GM12878 (cell line): ENCODE measurements around the gene TOMT. TPM values are rescaled to one million over a fixed set of nuclear protein-coding genes. Genes with fewer than 3 reads are reported as not detected.

Experiments
- ATAC-seq: fragments of 200-7000 bp; cut with Tn5 transposase; 3 replicates; pipeline ENCODE4 v1.9.1; 2020; ENCODE audit warnings: mild to moderate bottlenecking, moderate library complexity
- BruUV-seq: library from RNA; stranded (reverse); fragments of 400-500 nt; replicated peaks from 2 replicates; lab custom pipeline; 2021; lab: Mats Ljungman, UMichigan
- CTCF ChIA-PET: fragments of 300-600 bp; sonication (Branson Sonifier 250); formaldehyde crosslinking; extraction: SDS; loops from one replicate; lab custom pipeline; 2021; ENCODE audit warnings: inconsistent platforms; lab: Yijun Ruan, JAX
- POLR2A ChIA-PET: fragments of 350-600 bp; formaldehyde crosslinking; extraction: SDS; loops from one replicate; lab custom pipeline; 2021; ENCODE audit warnings: inconsistent platforms; lab: Charles Lee
- RAD21 ChIA-PET: fragments of 300-600 bp; sonication (Branson Sonifier 250); formaldehyde crosslinking; loops from one replicate; lab custom pipeline; 2023; ENCODE audit warnings: antibody characterized with exemption; ENCODE audit not compliant: unreplicated experiment; lab: Charles Lee
- SMC1A ChIA-PET: fragments of 300-600 bp; sonication (Branson Sonifier 250); formaldehyde crosslinking; loops from one replicate; lab custom pipeline; 2023; ENCODE audit not compliant: unreplicated experiment, uncharacterized antibody; lab: Charles Lee
- DNase-seq: peaks from one replicate; pipeline ENCODE4 v3.0.0-alpha.2; 2011; ENCODE audit warnings: low read depth, low spot score
- FAIRE-seq: peaks from 3 replicates; lab custom pipeline; 2011; peaks lifted over from hg19 to GRCh38; lab: Jason Lieb, UNC
- H2AFZ ChIP-seq: 2 replicates; pipeline ENCODE4 v1.6.0; 2011; ENCODE audit warnings: low read depth, low read length, control low read depth; ENCODE audit not compliant: control insufficient read depth
- H3K27ac ChIP-seq: 2 replicates; pipeline ENCODE4 v1.5.1; 2011; ENCODE audit warnings: control low read depth; ENCODE audit not compliant: control insufficient read depth, insufficient read depth
- H3K27me3 ChIP-seq, 2 experiments: replicated peaks in 1 of 2; 2 replicates each; pipeline versions ENCODE4 v1.6.0 to v1.6.1; 2011; ENCODE audit warnings: low read length in 1 of 2; ENCODE audit not compliant: control insufficient read depth in 2 of 2, insufficient read depth in 2 of 2
- H3K36me3 ChIP-seq, 2 experiments: 2 replicates each; pipeline ENCODE4 v1.5.1; 2011; ENCODE audit warnings: low read length in 1 of 2; ENCODE audit not compliant: control insufficient read depth in 2 of 2, insufficient read depth in 2 of 2
- H3K4me1 ChIP-seq: 2 replicates; pipeline ENCODE4 v1.6.1; 2011; ENCODE audit warnings: mild to moderate bottlenecking, low read length, moderate library complexity, mixed read lengths; ENCODE audit not compliant: control insufficient read depth, insufficient read depth
- H3K4me2 ChIP-seq: 2 replicates; pipeline ENCODE4 v1.6.0; 2011; ENCODE audit warnings: control low read depth; ENCODE audit not compliant: control insufficient read depth, insufficient read depth
- H3K4me3 ChIP-seq: fragments of 200-600 bp; sonication (generic); 2 replicates; pipeline ENCODE4 v1.5.1; 2016
- H3K79me2 ChIP-seq: 2 replicates; pipeline ENCODE4 v1.6.0; 2011; ENCODE audit warnings: low read length; ENCODE audit not compliant: control insufficient read depth, insufficient read depth
- H3K9ac ChIP-seq: 2 replicates; pipeline ENCODE4 v1.8.0; 2011; ENCODE audit warnings: low read length, control low read depth, mixed read lengths; ENCODE audit not compliant: control insufficient read depth, insufficient read depth
- H3K9me3 ChIP-seq: replicated peaks from 3 replicates; pipeline ENCODE4 v1.5.1; 2011; ENCODE audit warnings: mild to moderate bottlenecking, low read length; ENCODE audit not compliant: control insufficient read depth, insufficient read depth
- H4K20me1 ChIP-seq: 2 replicates; pipeline ENCODE4 v1.6.0; 2011; ENCODE audit not compliant: control insufficient read depth, insufficient read depth
- BHLHE40 ChIP-seq, 2 experiments: fragments of 450-650 bp in 1 of 2; IDR thresholded peaks; 2 replicates each; pipeline ENCODE4 v1.6.1; 2011 to 2017; ENCODE audit warnings: low read depth in 2 of 2, borderline replicate concordance in 1 of 2, improper control_type of control experiment in 1 of 2, low read length in 1 of 2, mild to moderate bottlenecking in 1 of 2
- LARP7 ChIP-seq: fragments of 450-650 bp; IDR thresholded peaks from 2 replicates; pipeline ENCODE4 v1.6.1; 2017; ENCODE audit warnings: mild to moderate bottlenecking
- MXI1 ChIP-seq: fragments of 150-350 bp; IDR thresholded peaks from 2 replicates; pipeline ENCODE4 v1.6.1; 2011; ENCODE audit warnings: low read depth, mild to moderate bottlenecking, inconsistent platforms, low read length, improper control_type of control experiment
- NFIC ChIP-seq: IDR thresholded peaks from 2 replicates; pipeline ENCODE4 v1.6.1; 2012; ENCODE audit warnings: low read depth, mild to moderate bottlenecking, inconsistent platforms, low read length, moderate library complexity
- RCOR1 ChIP-seq: conservative IDR thresholded peaks from 2 replicates; pipeline ENCODE4 v1.6.1; 2012; ENCODE audit warnings: low read depth, low read length, improper control_type of control experiment
- RUNX3 ChIP-seq: IDR thresholded peaks from 2 replicates; pipeline ENCODE4 v1.6.1; 2012; ENCODE audit warnings: low read length, inconsistent platforms
- SIX5 ChIP-seq: IDR thresholded peaks from 2 replicates; pipeline ENCODE4 v1.6.1; 2011; ENCODE audit warnings: mild to moderate bottlenecking, low read depth, low read length, moderate library complexity; ENCODE audit not compliant: severe bottlenecking
- WGBS: methylation state at CpG from one replicate; pipeline ENCODE4 v1.1.6; 2016; ENCODE audit warnings: low lambda C conversion rate; ENCODE audit not compliant: insufficient replicate concordance, insufficient coverage; ENCODE audit errors: missing lambda C conversion rate; 5-methylcytosine and 5-hydroxymethylcytosine counted together
- in situ Hi-C: fragments of 300-500 bp; cut with MboI; formaldehyde crosslinking; loops from 9 replicates; pipeline ENCODE4 v1.14.3; 2018; ENCODE audit warnings: mixed read lengths
- intact Hi-C: fragments of 100-400 bp; cut with micrococcal nuclease; formaldehyde crosslinking; loops from one replicate; pipeline ENCODE4 v1.14.2; 2022; ENCODE audit not compliant: unreplicated experiment
- polyA plus RNA-seq, 11 experiments: library from polyadenylated mRNA; depleted of rRNA in 4 of 11; unstranded in 6 of 11; stranded (reverse) in 5 of 11; fragments of >200 nt; fragmentation: Nextera tagmentation in 4 of 11; fragmentation: Illumina TruSeq in 1 of 11; extraction: Ambion mirVana in 4 of 11; extraction: Trizol in 1 of 11; gene quantifications; 1 replicate in 1 of 11; 2 replicates in 10 of 11; pipeline versions ENCODE4 v1.2.1 to v1.2.3, GENCODE V29; 2011 to 2016; ENCODE audit warnings: inconsistent platforms in 2 of 11, missing spikeins in 2 of 11, low read depth in 1 of 11
- total RNA-seq, 4 experiments: library from RNA; depleted of rRNA in 3 of 4; stranded (reverse); fragments of >200 nt in 3 of 4; fragmentation: Illumina TruSeq in 1 of 4; extraction: Trizol in 1 of 4; gene quantifications; 2 replicates each; pipeline versions ENCODE4 v1.2.1 to v1.2.3, GENCODE V29; 2013 to 2021
- TF ChIP-seq, protein P1 (sequence below): fragments of 450-650 bp; IDR thresholded peaks from 2 replicates; pipeline ENCODE4 v1.6.1; 2016; ENCODE audit warnings: mild to moderate bottlenecking
- TF ChIP-seq, protein P2 (sequence below): fragments of 450-650 bp; IDR thresholded peaks from 2 replicates; pipeline ENCODE4 v1.6.1; 2016; ENCODE audit warnings: mild to moderate bottlenecking

TOMT gene
- total and polyA plus RNA-seq, 10 of the 15 experiments (the other 5 are each of a cell fraction or from before 2014, with no cell fraction given) = not detected

DNA sequence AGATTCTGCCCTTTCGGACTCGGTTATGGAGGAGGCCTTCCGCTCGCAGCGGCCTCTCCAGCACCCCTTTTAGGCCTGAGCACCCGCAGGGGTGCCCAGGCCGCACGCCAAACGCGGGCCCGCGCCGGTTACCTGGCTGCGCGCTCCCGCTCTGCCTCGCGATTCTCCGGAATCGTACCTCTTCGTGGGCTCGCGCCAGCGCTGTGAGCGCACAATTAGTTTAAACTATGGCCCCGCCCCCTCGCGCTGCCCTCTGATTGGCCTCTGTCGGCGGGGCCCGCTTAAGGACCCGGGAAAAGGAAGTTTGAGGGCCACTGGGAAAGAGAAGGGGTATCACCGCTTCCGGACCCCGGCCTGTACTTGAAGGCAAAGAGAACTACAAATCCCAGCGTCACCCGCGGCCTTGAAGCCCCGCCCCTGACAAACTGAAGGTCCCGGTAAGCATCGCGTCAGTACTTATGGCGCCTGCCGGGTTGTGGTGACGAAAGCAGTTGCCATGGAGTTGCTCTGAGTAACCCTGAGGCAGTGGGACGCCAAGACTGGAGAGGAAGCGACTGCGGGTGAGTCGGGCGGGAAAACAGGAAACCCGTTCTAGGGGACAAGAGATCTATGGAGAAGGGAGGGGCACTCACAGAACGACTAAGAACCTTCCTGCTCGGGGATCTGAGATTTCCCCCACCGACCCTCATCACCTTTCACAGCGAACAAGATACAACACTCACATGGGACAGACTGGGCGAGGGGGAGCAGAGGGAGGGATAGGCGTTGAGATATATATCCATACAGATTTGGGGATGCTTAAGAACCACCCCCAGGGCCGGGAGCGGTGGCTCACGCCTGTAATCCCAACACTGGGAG lies 25.2 kb upstream of the TOMT start, which contains the start of the genes LRRC51 and NUMA1 (continued):
- TF ChIP-seq LARP7 = no peak
- TF ChIP-seq SIX5 = peak; percentile 87
- TF ChIP-seq, protein P1, sequence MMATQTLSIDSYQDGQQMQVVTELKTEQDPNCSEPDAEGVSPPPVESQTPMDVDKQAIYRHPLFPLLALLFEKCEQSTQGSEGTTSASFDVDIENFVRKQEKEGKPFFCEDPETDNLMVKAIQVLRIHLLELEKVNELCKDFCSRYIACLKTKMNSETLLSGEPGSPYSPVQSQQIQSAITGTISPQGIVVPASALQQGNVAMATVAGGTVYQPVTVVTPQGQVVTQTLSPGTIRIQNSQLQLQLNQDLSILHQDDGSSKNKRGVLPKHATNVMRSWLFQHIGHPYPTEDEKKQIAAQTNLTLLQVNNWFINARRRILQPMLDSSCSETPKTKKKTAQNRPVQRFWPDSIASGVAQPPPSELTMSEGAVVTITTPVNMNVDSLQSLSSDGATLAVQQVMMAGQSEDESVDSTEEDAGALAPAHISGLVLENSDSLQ = peak; percentile 77
- TF ChIP-seq BHLHE40 (IDR thresholded peaks at IDR 0.05; ENCODE audit: borderline replicate concordance in 1 of 2, low read depth in 2 of 2, low read length in 1 of 2) = peak; percentile 30 to 41; a peak in 2 of 4 replicates
- peak; percentile 99 for TF ChIP-seq MXI1

GRCh38 chr11:72081184-72081644 lies 24.5 kb upstream of the TOMT start:
- Histone ChIP-seq H2AFZ (peak overlapping the region; percentile 93), H4K20me1 (no peaks in the 10 kb centered on the region), H3K4me2 (peak overlapping the region; percentile 89), H3K4me3 (peak overlapping the region; percentile 67), H3K9ac (peak overlapping the region; percentile 65), H3K36me3 (no peaks in the 10 kb centered on the region), H3K79me2 (peaks cover 37% of the 10 kb centered on the region), H3K9me3 (no peaks in the 10 kb centered on the region), H3K27ac (peak overlapping the region; percentile 68), H3K4me1 (peaks cover 16% of the 10 kb centered on the region), H3K27me3 (no peaks in the 10 kb centered on the region)
- DNase-seq (no peak), FAIRE-seq (no peak), ATAC-seq (no peak)
- intact Hi-C loops = loop anchor here (2.0 kb wide), 1 partner anchor 40 kb away; no protein-coding TSS in a partner anchor
- CTCF ChIA-PET = interaction anchor here (0.9 to 2.4 kb wide), 10 partner anchors 9 to 353 kb away, joined by 3 to 49 read pairs (median 4); partner anchors contain the start of gene CLPB
- POLR2A ChIA-PET = interaction anchor here (0.8 to 1.9 kb wide), 10 partner anchors 10 to 153 kb away, joined by 3 to 13 read pairs (median 5); partner anchors contain the start of genes ANAPC15 and XNDC1N
- TSS peak; percentile 55 for BruUV-seq
- SMC1A ChIA-PET = interaction anchor here (0.9 to 3.5 kb wide), 12 partner anchors 10 to 103 kb away, joined by 3 to 30 read pairs (median 4); no protein-coding TSS in a partner anchor
- 78% methylated on average over 21 of the region's 21 CpGs for WGBS
- in situ Hi-C loops = no loop called here
- TF ChIP-seq, protein P2, sequence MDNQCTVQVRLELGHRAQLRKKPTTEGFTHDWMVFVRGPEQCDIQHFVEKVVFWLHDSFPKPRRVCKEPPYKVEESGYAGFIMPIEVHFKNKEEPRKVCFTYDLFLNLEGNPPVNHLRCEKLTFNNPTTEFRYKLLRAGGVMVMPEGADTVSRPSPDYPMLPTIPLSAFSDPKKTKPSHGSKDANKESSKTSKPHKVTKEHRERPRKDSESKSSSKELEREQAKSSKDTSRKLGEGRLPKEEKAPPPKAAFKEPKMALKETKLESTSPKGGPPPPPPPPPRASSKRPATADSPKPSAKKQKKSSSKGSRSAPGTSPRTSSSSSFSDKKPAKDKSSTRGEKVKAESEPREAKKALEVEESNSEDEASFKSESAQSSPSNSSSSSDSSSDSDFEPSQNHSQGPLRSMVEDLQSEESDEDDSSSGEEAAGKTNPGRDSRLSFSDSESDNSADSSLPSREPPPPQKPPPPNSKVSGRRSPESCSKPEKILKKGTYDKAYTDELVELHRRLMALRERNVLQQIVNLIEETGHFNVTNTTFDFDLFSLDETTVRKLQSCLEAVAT = peak; percentile 63; the same call in 1 of the 2 replicates
- TF ChIP-seq RCOR1 (no peak), NFIC (no peak), RUNX3 (no peak)
- RAD21 ChIA-PET = interaction anchor here (0.6 to 2.4 kb wide), 6 partner anchors 10 to 350 kb away, joined by 3 to 16 read pairs (median 5); no protein-coding TSS in a partner anchor
